HL-60 (cell line): ENCODE data around the gene UCN3.

Experiments
- DNase-seq, 2 experiments: peaks; one replicate each; pipeline ENCODE4 v3.0.0-alpha.2; 2010 to 2020; ENCODE audit warnings: low read depth in 1 of 2, low spot score in 1 of 2
- H3K27ac ChIP-seq: fragments of 250-450 bp; sonication (Bioruptor Pico); replicated peaks from 2 replicates; pipeline ENCODE4 v1.5.1; 2020; ENCODE audit warnings: mild to moderate bottlenecking, moderate library complexity
- H3K27me3 ChIP-seq: fragments of 250-450 bp; sonication (Bioruptor Pico); 2 replicates; pipeline ENCODE4 v1.5.1; 2021; ENCODE audit warnings: mild to moderate bottlenecking, moderate library complexity; ENCODE audit not compliant: insufficient read depth, poor library complexity, severe bottlenecking
- H3K4me3 ChIP-seq: replicated peaks from 2 replicates; pipeline ENCODE4 v1.5.1; 2011; ENCODE audit warnings: mild to moderate bottlenecking, control low read depth, low read length; ENCODE audit not compliant: insufficient read depth
- CTCF ChIP-seq: IDR thresholded peaks from one replicate; pipeline ENCODE4 v1.5.1; 2011; ENCODE audit warnings: low read length, control low read depth, inconsistent platforms; ENCODE audit not compliant: insufficient read depth
- GABPA ChIP-seq: IDR thresholded peaks from 2 replicates; pipeline ENCODE4 v1.6.1; 2012; ENCODE audit warnings: low read depth
- POLR2AphosphoS5 ChIP-seq: IDR thresholded peaks from 2 replicates; pipeline ENCODE4 v1.6.1; 2012; ENCODE audit warnings: low read depth
- REST ChIP-seq: IDR thresholded peaks from 2 replicates; pipeline ENCODE4 v1.6.1; 2012; ENCODE audit warnings: low read depth; ENCODE audit not compliant: insufficient replicate concordance
- SPI1 ChIP-seq: IDR thresholded peaks from 2 replicates; pipeline ENCODE4 v1.6.1; 2012; ENCODE audit warnings: low read depth, mild to moderate bottlenecking, borderline replicate concordance

The UCN3 gene

GRCh38 chr10:5381187-5381586 is 16.4 kb downstream of the UCN3 start:
- H3K4me3 ChIP-seq, result no peak overlapping the region
- H3K27ac ChIP-seq, result no peak overlapping the region
- TF ChIP-seq CTCF (no peak), REST (no peak), POLR2AphosphoS5 (no peak), GABPA (no peak), SPI1 (no peak)
- H3K27me3 ChIP-seq, result no peaks in the 10 kb centered on the region
- DNase-seq, result no peak

GRCh38 chr10:5385224-5385623 is 20.5 kb downstream of the UCN3 start:
- Histone ChIP-seq H3K4me3 (no peak overlapping the region), H3K27ac (no peak overlapping the region), H3K27me3 (no peaks in the 10 kb centered on the region)
- TF ChIP-seq REST (no peak), SPI1 (no peak), CTCF (no peak), POLR2AphosphoS5 (no peak), GABPA (no peak)
- DNase-seq, result no peak

GRCh38 chr10:5387169-5387568 is 22.4 kb downstream of the UCN3 start:
- TF ChIP-seq REST (no peak), SPI1 (no peak), CTCF (no peak), POLR2AphosphoS5 (no peak), GABPA (no peak)
- Histone ChIP-seq H3K27me3 (no peaks in the 10 kb centered on the region), H3K27ac (no peak overlapping the region), H3K4me3 (no peak overlapping the region)
- no peak for DNase-seq
